ENCODE measurements around the gene UBR4. TPM values are rescaled to one million over a fixed set of nuclear protein-coding genes. Genes with fewer than 3 reads are reported as not detected.
"Not testable (repeated sequence)": the region's sequence is repeated elsewhere in the genome, so short reads cannot be mapped to it uniquely, and the experiment has no call there.

Gene UBR4
- 135 and 201 TPM in 2 replicates for total RNA-seq (2014; rRNA removed; shearing (Covaris generic); ENCODE audit: low replicate concordance)

GRCh38 chr1:19209990-19210771, at the start of gene UBR4:
TSS of gene UBR4 (minus strand) at chr1:19210266. CDS start at chr1:19210248, 18 bp downstream.
- H3K9ac ChIP-seq (ENCODE audit: low read length), result peak within 1 kb of the TSS; percentile 85
- peaks cover 31% of the 10 kb centered on the region; the same call in 1 of the 2 replicates for H3K36me3 ChIP-seq (ENCODE audit: insufficient read depth, low read length)
- no peaks in the 10 kb centered on the region for H3K9me2 ChIP-seq (replicated peaks; ENCODE audit: insufficient read depth, low read length)
- peaks cover 96% of the 10 kb centered on the region for H3K79me2 ChIP-seq (ENCODE audit: low read length)
- H3K27ac ChIP-seq (ENCODE audit: low read length), result peak within 1 kb of the TSS; percentile 77
- H3K9me3 ChIP-seq (ENCODE audit: low read length), result no peaks in the 10 kb centered on the region
- peak within 1 kb of the TSS; percentile 85 for H3K4me3 ChIP-seq (ENCODE audit: low read length)
- peak within 1 kb of the TSS; percentile 48; the same call in 1 of the 2 replicates for H2AFZ ChIP-seq (ENCODE audit: low read length)
- H3K4me2 ChIP-seq (ENCODE audit: low read depth, low read length, poor library complexity, severe bottlenecking), result peak within 1 kb of the TSS; percentile 86
- H3K4me1 ChIP-seq (ENCODE audit: low read length), result peaks cover 66% of the 10 kb centered on the region
- H4K20me1 ChIP-seq (ENCODE audit: insufficient read depth, low read depth, low read length), result peaks cover 13% of the 10 kb centered on the region; the same call in 1 of the 2 replicates
- peak; percentile 98 for DNase-seq
- H3K27me3 ChIP-seq (ENCODE audit: low read length), result no peaks in the 10 kb centered on the region

DNA sequence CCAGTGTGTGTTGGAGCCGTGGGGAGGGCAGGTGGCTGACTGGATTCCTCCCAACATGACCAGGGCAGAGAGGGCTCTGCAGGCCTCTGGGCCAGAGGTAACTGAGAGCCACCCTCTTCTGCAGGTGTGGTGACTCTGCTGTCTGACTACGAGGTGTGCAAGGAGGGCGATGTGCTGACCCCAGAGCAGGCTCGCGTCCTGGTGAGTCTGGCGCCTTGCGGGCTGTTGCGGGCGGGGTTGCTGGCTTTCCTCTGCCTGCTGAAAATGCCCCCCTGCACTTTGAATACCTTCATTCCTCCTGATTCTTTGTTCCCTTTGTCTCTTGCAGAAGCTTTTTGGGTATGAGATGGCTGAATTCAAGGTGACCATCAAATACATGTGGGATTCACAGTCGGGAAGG, 48.3 kb upstream of the UBR4 start:
- Histone ChIP-seq H3K4me2 (ENCODE audit: low read depth, low read length, poor library complexity, severe bottlenecking) (no peak overlapping the region), H3K9me3 (ENCODE audit: low read length) (no peaks in the 10 kb centered on the region), H2AFZ (ENCODE audit: low read length) (no peak overlapping the region), H3K4me3 (ENCODE audit: low read length) (no peak overlapping the region), H3K27me3 (ENCODE audit: low read length) (no peaks in the 10 kb centered on the region), H3K79me2 (ENCODE audit: low read length) (peaks cover 34% of the 10 kb centered on the region), H3K4me1 (ENCODE audit: low read length) (peaks cover 38% of the 10 kb centered on the region), H3K9ac (ENCODE audit: low read length) (no peak overlapping the region), H3K27ac (ENCODE audit: low read length) (no peak overlapping the region), H3K9me2 (replicated peaks; ENCODE audit: insufficient read depth, low read length) (no peaks in the 10 kb centered on the region), H3K36me3 (ENCODE audit: insufficient read depth, low read length) (peaks cover 38% of the 10 kb centered on the region), H4K20me1 (ENCODE audit: insufficient read depth, low read depth, low read length) (peaks cover 21% of the 10 kb centered on the region)
- no peak for DNase-seq

DNA sequence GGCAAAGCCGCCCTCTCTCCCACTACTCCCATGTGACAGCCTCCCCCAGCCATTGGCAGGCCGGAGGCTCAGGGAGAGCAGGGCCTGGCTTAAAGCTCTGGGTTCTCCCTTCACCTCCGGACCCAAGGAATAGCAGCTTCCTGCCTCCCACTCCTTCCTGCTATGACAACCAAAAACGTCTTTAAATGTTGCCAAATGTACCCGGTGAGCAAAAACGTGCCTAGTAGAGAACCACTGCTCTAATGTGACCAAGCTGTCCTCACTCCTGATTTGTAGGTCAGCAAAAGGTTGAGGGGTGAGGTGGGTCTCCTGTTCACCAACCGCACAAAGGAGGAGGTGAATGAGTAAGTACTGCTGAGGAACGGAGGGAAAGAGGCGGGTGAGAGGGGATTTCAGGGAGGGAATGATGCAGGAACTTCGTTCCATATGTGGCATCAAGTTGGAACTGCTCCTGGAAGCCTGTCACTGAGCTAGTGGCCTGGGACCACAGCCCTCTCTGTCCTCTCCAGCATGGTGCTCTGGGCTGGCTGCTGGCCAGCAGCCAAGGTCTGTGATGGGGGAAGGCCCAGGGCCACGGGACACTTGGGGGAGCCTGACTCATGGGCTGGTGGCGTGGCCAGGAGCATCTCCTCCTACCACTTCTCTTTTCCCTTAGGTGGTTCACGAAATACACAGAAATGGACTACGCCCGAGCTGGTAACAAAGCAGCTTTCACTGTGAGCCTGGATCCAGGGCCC, 47.3 kb upstream of the UBR4 start:
- Histone ChIP-seq H3K79me2 (ENCODE audit: low read length) (peaks cover 44% of the 10 kb centered on the region), H3K9me3 (ENCODE audit: low read length) (no peaks in the 10 kb centered on the region), H3K4me1 (ENCODE audit: low read length) (peaks cover 47% of the 10 kb centered on the region), H3K4me3 (ENCODE audit: low read length) (no peak overlapping the region), H3K9me2 (replicated peaks; ENCODE audit: insufficient read depth, low read length) (no peaks in the 10 kb centered on the region), H2AFZ (ENCODE audit: low read length) (no peak overlapping the region), H3K9ac (ENCODE audit: low read length) (no peak overlapping the region), H4K20me1 (ENCODE audit: insufficient read depth, low read depth, low read length) (peaks cover 29% of the 10 kb centered on the region), H3K27ac (ENCODE audit: low read length) (no peak overlapping the region), H3K36me3 (ENCODE audit: insufficient read depth, low read length) (peaks cover 38% of the 10 kb centered on the region), H3K27me3 (ENCODE audit: low read length) (no peaks in the 10 kb centered on the region), H3K4me2 (ENCODE audit: low read depth, low read length, poor library complexity, severe bottlenecking) (no peak overlapping the region)
- no peak for DNase-seq

DNA sequence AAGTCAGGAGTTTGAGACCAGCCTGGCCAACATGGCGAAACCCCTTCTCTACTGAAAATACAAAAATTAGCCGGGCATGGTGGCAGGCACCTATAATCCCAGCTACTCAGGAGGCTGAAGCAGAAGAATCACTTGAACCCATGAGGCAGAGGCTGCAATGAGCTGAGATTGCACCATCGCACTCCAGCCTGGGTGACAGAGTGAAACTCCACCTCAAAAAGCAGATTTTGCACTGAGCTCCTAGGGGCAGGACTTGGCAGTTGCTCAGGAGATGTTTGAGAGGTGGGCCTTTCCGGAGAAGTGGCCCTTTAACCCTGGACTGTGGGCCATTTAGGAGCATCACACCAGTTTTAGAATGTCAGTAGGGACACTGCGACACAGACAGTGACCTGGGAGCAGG, 46.2 kb upstream of the UBR4 start:
- Histone ChIP-seq H3K79me2 (ENCODE audit: low read length) (peaks cover 55% of the 10 kb centered on the region), H3K4me1 (ENCODE audit: low read length) (peaks cover 47% of the 10 kb centered on the region), H3K36me3 (ENCODE audit: insufficient read depth, low read length) (peaks cover 38% of the 10 kb centered on the region), H4K20me1 (ENCODE audit: insufficient read depth, low read depth, low read length) (peaks cover 29% of the 10 kb centered on the region), H3K4me2 (ENCODE audit: low read depth, low read length, poor library complexity, severe bottlenecking) (peak overlapping the region; percentile 20)
- H3K27ac ChIP-seq (ENCODE audit: low read length); H3K9ac ChIP-seq (ENCODE audit: low read length); H2AFZ ChIP-seq (ENCODE audit: low read length); H3K4me3 ChIP-seq (ENCODE audit: low read length); H3K9me3 ChIP-seq (ENCODE audit: low read length); DNase-seq; H3K27me3 ChIP-seq (ENCODE audit: low read length); H3K9me2 ChIP-seq (replicated peaks; ENCODE audit: insufficient read depth, low read length): not testable (repeated sequence)

DNA sequence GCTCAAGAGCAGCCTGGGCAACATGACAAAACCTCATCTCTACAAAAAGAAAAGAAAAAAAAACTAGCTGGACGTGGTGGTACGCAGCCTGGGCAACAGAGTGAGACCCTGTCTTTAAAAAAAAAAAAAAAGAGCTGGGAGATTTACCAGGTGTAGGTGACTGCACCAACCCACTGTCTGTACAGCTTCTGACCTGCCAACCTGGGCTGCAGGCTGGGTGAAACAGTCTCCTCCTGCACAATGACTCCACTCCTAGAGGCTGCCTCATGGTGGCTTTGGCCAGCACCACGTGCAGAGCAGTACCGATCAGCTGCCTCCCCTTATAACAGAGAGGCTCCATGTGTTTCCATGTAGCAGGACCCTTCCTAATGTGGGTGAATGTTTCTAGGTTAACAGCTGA, 45.2 kb upstream of the UBR4 start:
- H3K9me2 ChIP-seq (replicated peaks; ENCODE audit: insufficient read depth, low read length), result no peaks in the 10 kb centered on the region
- no peak overlapping the region for H2AFZ ChIP-seq (ENCODE audit: low read length)
- H3K4me2 ChIP-seq (ENCODE audit: low read depth, low read length, poor library complexity, severe bottlenecking), result no peak overlapping the region
- H3K4me1 ChIP-seq (ENCODE audit: low read length), result peaks cover 51% of the 10 kb centered on the region
- H3K79me2 ChIP-seq (ENCODE audit: low read length), result peaks cover 65% of the 10 kb centered on the region
- no peak overlapping the region for H3K4me3 ChIP-seq (ENCODE audit: low read length)
- peaks cover 34% of the 10 kb centered on the region for H3K36me3 ChIP-seq (ENCODE audit: insufficient read depth, low read length)
- no peak for DNase-seq
- no peak overlapping the region for H3K27ac ChIP-seq (ENCODE audit: low read length)
- no peaks in the 10 kb centered on the region for H3K27me3 ChIP-seq (ENCODE audit: low read length)
- peaks cover 29% of the 10 kb centered on the region for H4K20me1 ChIP-seq (ENCODE audit: insufficient read depth, low read depth, low read length)
- H3K9ac ChIP-seq (ENCODE audit: low read length), result no peak overlapping the region
- H3K9me3 ChIP-seq (ENCODE audit: low read length), result no peaks in the 10 kb centered on the region

- Histone ChIP-seq H3K79me2 (ENCODE audit: low read length) (peaks cover 73% of the 10 kb centered on the region), H4K20me1 (ENCODE audit: insufficient read depth, low read depth, low read length) (peaks cover 29% of the 10 kb centered on the region), H3K4me2 (ENCODE audit: low read depth, low read length, poor library complexity, severe bottlenecking) (peak overlapping the region; percentile 89), H3K4me3 (ENCODE audit: low read length) (0 out of 2 replicates have a peak overlapping the region, but pooled peaks have one; percentile 77), H3K4me1 (ENCODE audit: low read length) (peaks cover 60% of the 10 kb centered on the region), H3K27me3 (ENCODE audit: low read length) (no peaks in the 10 kb centered on the region), H3K27ac (ENCODE audit: low read length) (no peak overlapping the region), H3K36me3 (ENCODE audit: insufficient read depth, low read length) (peaks cover 32% of the 10 kb centered on the region; the same call in 1 of the 2 replicates), H3K9ac (ENCODE audit: low read length) (peak overlapping the region; percentile 83), H2AFZ (ENCODE audit: low read length) (no peak overlapping the region), H3K9me2 (replicated peaks; ENCODE audit: insufficient read depth, low read length) (no peaks in the 10 kb centered on the region), H3K9me3 (ENCODE audit: low read length) (no peaks in the 10 kb centered on the region)
- no peak for DNase-seq
Measured at GRCh38 chr1:19254416-19254815, 44.4 kb upstream of the UBR4 start.

DNA sequence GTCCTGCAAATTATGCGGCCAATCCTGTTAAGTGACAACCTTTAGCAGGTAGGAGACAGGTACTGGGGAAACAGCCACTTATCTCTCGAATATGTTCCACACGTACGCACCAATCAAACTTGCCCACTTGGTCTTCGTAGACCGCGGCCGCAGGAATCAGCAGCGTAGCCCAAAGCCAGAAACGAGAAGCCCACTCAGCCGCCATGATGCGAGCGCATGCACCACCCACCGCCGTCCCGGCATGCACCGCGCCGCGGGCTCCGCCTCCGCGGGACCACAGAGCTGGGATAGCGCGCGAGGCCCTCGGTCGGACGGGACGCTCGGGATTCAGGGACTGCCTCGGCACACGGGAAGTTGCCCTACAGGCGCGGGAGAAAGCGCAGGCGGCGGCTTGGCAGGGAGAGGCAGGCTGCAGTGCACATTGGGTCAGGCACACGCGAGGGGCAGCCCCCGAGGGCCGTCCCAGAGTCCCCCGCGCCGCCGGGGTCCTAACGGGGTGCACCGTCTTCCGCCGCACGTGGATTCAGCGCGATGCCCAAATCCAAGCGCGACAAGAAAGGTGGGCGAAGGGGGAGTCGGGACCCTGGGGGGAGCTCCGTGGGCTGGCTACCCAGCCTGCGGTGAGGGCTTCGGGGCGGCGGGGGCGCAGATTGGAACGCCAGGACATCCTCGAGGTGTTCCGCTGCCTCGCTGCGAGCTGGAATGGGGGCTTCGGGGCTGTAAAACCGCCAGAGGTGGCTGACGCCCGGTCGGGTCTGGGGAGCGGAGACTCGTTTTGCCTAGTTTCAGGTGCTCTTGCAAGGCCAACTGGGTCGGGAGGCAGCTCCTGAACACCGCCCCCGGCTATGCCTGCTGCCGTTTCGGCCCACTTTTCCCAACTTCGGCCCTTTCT, 41.5 kb upstream of the UBR4 start, which contains the start of the genes EMC1 and MRTO4:
Gene EMC1 (minus strand): TSS at position 220 of the 892 bp plus-strand sequence. CDS start 15 bp downstream, at position 205.
Gene MRTO4 (plus strand): TSS at position 501 of the 892 bp plus-strand sequence. CDS start 31 bp downstream, at position 532.
- Histone ChIP-seq H3K36me3 (ENCODE audit: insufficient read depth, low read length) (peaks cover 17% of the 10 kb centered on the region; the same call in 1 of the 2 replicates), H3K4me1 (ENCODE audit: low read length) (peaks cover 57% of the 10 kb centered on the region), H3K4me3 (ENCODE audit: low read length) (peak within 1 kb of the TSS; percentile 77), H3K9me2 (replicated peaks; ENCODE audit: insufficient read depth, low read length) (no peaks in the 10 kb centered on the region), H3K4me2 (ENCODE audit: low read depth, low read length, poor library complexity, severe bottlenecking) (peak within 1 kb of the TSS; percentile 89), H3K27me3 (ENCODE audit: low read length) (no peaks in the 10 kb centered on the region), H2AFZ (ENCODE audit: low read length) (peak within 1 kb of the TSS; percentile 30; the same call in 1 of the 2 replicates), H3K27ac (ENCODE audit: low read length) (peak within 1 kb of the TSS; percentile 76), H3K9ac (ENCODE audit: low read length) (peak within 1 kb of the TSS; percentile 83), H3K9me3 (ENCODE audit: low read length) (no peaks in the 10 kb centered on the region), H3K79me2 (ENCODE audit: low read length) (peaks cover 98% of the 10 kb centered on the region), H4K20me1 (ENCODE audit: insufficient read depth, low read depth, low read length) (peaks cover 29% of the 10 kb centered on the region)
- DNase-seq, result peak; percentile 95
